Measurements from ENCODE around the gene CHID1. TPM values are rescaled to one million over a fixed set of nuclear protein-coding genes. Genes with fewer than 3 reads are reported as not detected.

The CHID1 gene
- total and polyA plus RNA-seq, 3 donors from 2014 or later: 134 to 176 (median 146) TPM

- Histone ChIP-seq H3K27me3 (no peaks in the 10 kb centered on the region), H3K27ac (no peak overlapping the region), H3K36me3 (ENCODE audit: low read depth, missing control alignments) (no peaks in the 10 kb centered on the region), H3K4me1 (peaks cover 30% of the 10 kb centered on the region), H3K9me3 (no peaks in the 10 kb centered on the region), H3K4me3 (no peak overlapping the region)
- DNase-seq: no peak
- WGBS, 2 donors: 66 to 67% methylated on average over 9 to 17 of the region's 17 CpGs
- TF ChIP-seq, protein P1, sequence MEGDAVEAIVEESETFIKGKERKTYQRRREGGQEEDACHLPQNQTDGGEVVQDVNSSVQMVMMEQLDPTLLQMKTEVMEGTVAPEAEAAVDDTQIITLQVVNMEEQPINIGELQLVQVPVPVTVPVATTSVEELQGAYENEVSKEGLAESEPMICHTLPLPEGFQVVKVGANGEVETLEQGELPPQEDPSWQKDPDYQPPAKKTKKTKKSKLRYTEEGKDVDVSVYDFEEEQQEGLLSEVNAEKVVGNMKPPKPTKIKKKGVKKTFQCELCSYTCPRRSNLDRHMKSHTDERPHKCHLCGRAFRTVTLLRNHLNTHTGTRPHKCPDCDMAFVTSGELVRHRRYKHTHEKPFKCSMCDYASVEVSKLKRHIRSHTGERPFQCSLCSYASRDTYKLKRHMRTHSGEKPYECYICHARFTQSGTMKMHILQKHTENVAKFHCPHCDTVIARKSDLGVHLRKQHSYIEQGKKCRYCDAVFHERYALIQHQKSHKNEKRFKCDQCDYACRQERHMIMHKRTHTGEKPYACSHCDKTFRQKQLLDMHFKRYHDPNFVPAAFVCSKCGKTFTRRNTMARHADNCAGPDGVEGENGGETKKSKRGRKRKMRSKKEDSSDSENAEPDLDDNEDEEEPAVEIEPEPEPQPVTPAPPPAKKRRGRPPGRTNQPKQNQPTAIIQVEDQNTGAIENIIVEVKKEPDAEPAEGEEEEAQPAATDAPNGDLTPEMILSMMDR (IDR thresholded peaks at IDR 0.05): no peak
- TF ChIP-seq POLR2A (IDR thresholded peaks at IDR 0.05): no peak
- intact Hi-C loops (cut with DNase I; ENCODE audit: low total_unique reads): no loop called here
These were observed 72.0 kb downstream of the CHID1 start for GRCh38 chr11:838441-839279.

- intact Hi-C loops (cut with DNase I; ENCODE audit: low total_unique reads): no loop called here
- WGBS, 2 donors: 88% methylated on average over 7 of the region's 8 CpGs; no CpG with 5 or more reads in 1 of the 2 donors
- DNase-seq: no peak
- no peaks in the 10 kb centered on the region for H3K36me3 ChIP-seq (ENCODE audit: low read depth, missing control alignments)
- TF ChIP-seq POLR2A (IDR thresholded peaks at IDR 0.05): no peak
- TF ChIP-seq, protein P1 (IDR thresholded peaks at IDR 0.05): no peak
- H3K4me1 ChIP-seq: peaks cover 29% of the 10 kb centered on the region
- H3K27ac ChIP-seq: no peak overlapping the region
- H3K27me3 ChIP-seq: no peaks in the 10 kb centered on the region
- no peak overlapping the region for H3K4me3 ChIP-seq
- no peaks in the 10 kb centered on the region for H3K9me3 ChIP-seq
These were observed 72.7 kb downstream of the CHID1 start for GRCh38 chr11:837990-838307.

GRCh38 chr11:837189-837989 is 73.2 kb downstream of the CHID1 start:
- intact Hi-C loops (cut with DNase I; ENCODE audit: low total_unique reads): no loop called here
- H3K4me1 ChIP-seq: peaks cover 31% of the 10 kb centered on the region
- H3K27me3 ChIP-seq: no peaks in the 10 kb centered on the region
- DNase-seq: no peak
- H3K4me3 ChIP-seq: no peak overlapping the region
- H3K27ac ChIP-seq: no peak overlapping the region
- TF ChIP-seq POLR2A (IDR thresholded peaks at IDR 0.05): no peak
- TF ChIP-seq, protein P1 (IDR thresholded peaks at IDR 0.05): no peak
- 72 to 88% methylated on average over 2 to 21 of the region's 22 CpGs for WGBS, 2 donors
- H3K9me3 ChIP-seq: no peaks in the 10 kb centered on the region
- H3K36me3 ChIP-seq (ENCODE audit: low read depth, missing control alignments): no peaks in the 10 kb centered on the region

GRCh38 chr11:836700-837099 is 73.9 kb downstream of the CHID1 start:
- 78 to 79% methylated on average over 2 to 9 of the region's 9 CpGs for WGBS, 2 donors
- H3K27ac ChIP-seq: no peak overlapping the region
- H3K36me3 ChIP-seq (ENCODE audit: low read depth, missing control alignments): no peaks in the 10 kb centered on the region
- no peak for DNase-seq
- no peak overlapping the region for H3K4me3 ChIP-seq
- no peaks in the 10 kb centered on the region for H3K9me3 ChIP-seq
- H3K4me1 ChIP-seq: peaks cover 37% of the 10 kb centered on the region
- TF ChIP-seq, protein P1 (IDR thresholded peaks at IDR 0.05): no peak
- TF ChIP-seq POLR2A (IDR thresholded peaks at IDR 0.05): no peak
- H3K27me3 ChIP-seq: no peaks in the 10 kb centered on the region
- intact Hi-C loops (cut with DNase I; ENCODE audit: low total_unique reads): no loop called here
